ENCODE data around the gene PSMG4.

The PSMG4 gene

GRCh38 chr6:3305831-3306230 lies 47.1 kb downstream of the PSMG4 start:
- no peak for DNase-seq (ENCODE audit: low read depth, low spot score)

- DNase-seq (ENCODE audit: low read depth, low spot score), result no peak
Measured at GRCh38 chr6:3306848-3307247, 48.1 kb downstream of the PSMG4 start.

GRCh38 chr6:3307436-3307835 lies 48.7 kb downstream of the PSMG4 start:
- DNase-seq (ENCODE audit: low read depth, low spot score), result no peak

- DNase-seq (ENCODE audit: low read depth, low spot score), result no peak
Measured at GRCh38 chr6:3308106-3308505, 49.4 kb downstream of the PSMG4 start.

GRCh38 chr6:3309391-3310050 lies 50.8 kb downstream of the PSMG4 start:
- DNase-seq (ENCODE audit: low read depth, low spot score), result no peak

GRCh38 chr6:3310051-3310448 lies 51.3 kb downstream of the PSMG4 start:
- DNase-seq (ENCODE audit: low read depth, low spot score), result no peak

GRCh38 chr6:3310703-3311102 lies 52.0 kb downstream of the PSMG4 start:
- no peak for DNase-seq (ENCODE audit: low read depth, low spot score)

- no peak for DNase-seq (ENCODE audit: low read depth, low spot score)
Measured at GRCh38 chr6:3311826-3312225, 53.1 kb downstream of the PSMG4 start.

GRCh38 chr6:3312604-3313231 lies 54.0 kb downstream of the PSMG4 start:
- no peak for DNase-seq (ENCODE audit: low read depth, low spot score)

GRCh38 chr6:3314176-3314575 lies 55.4 kb downstream of the PSMG4 start:
- DNase-seq (ENCODE audit: low read depth, low spot score), result no peak

GRCh38 chr6:3314621-3315467 lies 56.1 kb downstream of the PSMG4 start:
- no peak for DNase-seq (ENCODE audit: low read depth, low spot score)

GRCh38 chr6:3315841-3316240 lies 57.1 kb downstream of the PSMG4 start:
- DNase-seq (ENCODE audit: low read depth, low spot score), result no peak

- DNase-seq (ENCODE audit: low read depth, low spot score), result no peak
Measured at GRCh38 chr6:3316331-3316730, 57.6 kb downstream of the PSMG4 start.

GRCh38 chr6:3316818-3317217 lies 58.1 kb downstream of the PSMG4 start:
- no peak for DNase-seq (ENCODE audit: low read depth, low spot score)
